Kidney tubule cell (primary cell): Measurements from ENCODE around the gene LSG1.

ENCODE experiments used
- DNase-seq: peaks from one replicate; pipeline ENCODE4 v3.0.0-alpha.2; 2018; ENCODE audit warnings: low spot score

Gene LSG1

DNA sequence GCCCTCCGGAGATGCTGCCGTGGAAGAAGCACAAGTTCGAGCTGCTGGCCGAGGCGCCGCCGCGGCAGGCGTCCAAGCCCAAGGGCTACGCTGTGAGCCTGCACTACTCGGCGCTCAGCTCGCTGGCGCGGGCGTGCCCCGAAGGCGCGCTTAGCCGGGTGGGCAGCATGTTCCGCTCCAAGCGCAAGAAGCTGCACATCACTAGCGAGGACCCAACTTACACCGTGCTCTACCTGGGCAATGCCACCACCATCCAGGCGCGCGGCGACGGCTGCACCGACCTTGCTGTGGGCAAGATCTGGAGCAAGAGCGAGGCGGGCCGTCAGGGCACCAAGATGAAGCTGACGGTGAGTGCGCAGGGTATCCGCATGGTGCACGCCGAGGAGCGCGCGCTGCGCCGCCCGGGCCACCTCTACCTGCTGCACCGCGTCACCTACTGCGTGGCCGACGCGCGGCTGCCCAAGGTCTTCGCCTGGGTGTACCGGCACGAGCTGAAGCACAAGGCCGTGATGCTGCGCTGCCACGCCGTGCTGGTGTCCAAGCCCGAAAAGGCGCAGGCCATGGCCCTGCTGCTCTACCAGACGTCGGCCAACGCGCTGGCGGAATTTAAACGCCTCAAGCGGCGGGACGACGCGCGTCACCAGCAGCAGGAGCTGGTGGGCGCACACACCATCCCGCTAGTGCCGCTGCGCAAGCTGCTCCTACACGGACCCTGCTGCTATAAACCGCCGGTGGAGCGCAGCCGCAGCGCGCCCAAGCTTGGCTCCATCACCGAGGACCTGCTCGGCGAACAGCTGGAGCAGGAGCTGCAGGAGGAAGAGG lies 15.0 kb upstream of the LSG1 start:
- peak; percentile 19 for DNase-seq

DNA sequence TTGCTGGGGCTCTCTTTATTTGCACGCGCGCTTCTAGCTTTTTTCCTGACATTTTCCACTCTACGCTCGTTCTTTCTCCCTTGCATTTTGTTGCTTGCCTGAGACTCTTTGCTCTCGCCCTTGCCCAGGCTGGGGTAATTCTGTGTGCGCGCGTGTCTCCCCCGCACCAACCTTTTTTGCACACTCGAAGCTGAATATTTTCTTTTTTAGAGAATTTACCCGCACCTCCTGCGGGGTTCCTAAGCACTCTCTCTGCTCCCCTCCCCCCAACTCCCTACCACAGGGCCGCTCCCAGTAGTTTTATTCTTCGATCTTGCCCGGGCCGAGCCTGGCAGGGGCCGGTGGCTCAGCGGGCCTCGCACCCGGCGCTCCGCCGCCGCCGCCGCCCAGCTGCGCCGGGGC lies 14.4 kb upstream of the LSG1 start:
- DNase-seq: no peak

DNA sequence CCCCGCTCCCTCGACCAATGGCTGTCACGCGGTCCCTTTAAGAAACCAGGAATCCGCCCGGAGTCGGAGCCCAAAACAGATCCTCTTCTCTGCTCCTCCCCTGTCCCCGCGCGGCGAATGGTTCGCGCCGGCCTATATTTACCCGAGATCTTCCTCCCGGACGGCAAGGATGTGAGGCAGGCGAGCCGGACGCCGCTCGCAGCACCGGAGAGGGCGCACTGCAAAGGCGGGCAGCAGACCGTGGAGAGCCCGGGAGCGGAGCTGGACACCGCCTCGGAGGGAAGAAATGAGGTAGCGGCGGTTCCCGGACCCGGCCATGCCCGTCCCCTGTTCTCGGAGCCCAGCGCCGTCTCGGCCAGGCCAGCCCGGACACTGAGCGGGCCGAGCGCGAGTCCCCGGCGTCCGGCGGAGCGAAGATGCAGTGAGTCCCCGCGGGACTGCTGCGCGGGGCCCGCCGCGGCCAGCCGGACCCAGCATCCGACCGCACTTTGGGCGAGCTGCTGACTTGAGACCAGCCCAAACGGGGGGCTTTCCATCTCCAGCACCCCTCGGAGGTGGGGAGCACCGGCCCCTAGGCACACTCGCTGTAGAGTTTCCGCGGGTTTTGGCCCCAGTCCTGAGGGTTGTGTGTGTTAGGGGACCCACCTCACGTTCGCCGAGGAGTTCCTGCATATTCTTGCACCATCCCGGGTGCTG lies 13.9 kb upstream of the LSG1 start, which contains the start of gene FAM43A:
Gene FAM43A, plus strand, starts transcription at position 166 of the 696 bp plus-strand sequence. CDS start 944 bp downstream, outside the sequence.
- peak; percentile 80 for DNase-seq

DNA sequence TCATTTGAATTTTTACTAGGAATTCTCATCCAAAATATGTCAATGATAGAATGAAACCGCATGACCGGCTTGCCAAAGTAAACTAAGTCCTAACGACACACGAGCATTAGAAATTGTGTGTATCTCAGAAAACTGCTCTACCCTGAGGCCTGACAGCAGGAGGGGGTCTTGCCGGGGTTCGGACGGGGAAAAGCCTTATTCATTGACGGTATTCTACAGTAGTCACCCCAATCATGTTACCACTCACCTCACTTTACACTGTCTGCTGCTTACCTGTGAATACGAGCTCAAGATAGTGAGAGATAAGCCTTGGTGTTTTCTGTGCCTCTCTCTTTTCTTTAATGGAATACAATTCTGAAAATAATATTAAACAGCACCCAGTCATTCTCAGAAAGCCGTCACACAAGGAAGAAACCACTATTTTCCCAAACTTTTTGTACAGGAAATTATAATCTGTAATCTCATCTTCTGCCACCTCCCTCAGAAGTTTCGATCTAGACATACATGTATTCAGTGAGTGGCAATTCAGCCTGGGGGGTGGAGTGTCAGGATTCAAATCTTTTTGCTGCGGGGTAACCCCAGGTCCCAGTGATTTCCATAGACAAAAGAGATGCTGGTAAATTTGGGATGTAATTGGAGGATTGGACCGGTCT lies 13.2 kb upstream of the LSG1 start:
- DNase-seq: no peak

DNA sequence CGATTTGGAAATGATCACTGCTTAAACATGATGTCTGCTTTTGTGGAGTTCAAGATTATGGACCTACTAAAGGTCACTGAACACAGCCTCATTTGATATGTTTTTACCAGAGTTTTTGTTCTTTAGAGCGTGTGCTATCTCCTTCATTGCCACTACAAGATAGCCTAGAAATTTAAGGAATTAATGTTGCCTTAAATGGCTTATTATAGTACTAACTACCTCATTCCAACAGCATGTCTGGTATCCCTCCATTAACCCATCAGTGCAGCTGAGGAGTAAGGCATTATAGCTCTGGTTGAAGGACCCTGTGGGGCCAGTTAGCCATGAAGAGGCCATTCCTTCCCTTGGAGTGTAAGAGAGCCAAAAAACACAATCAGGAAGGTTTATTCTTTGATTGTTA lies 11.4 kb upstream of the LSG1 start:
- DNase-seq: no peak

DNA sequence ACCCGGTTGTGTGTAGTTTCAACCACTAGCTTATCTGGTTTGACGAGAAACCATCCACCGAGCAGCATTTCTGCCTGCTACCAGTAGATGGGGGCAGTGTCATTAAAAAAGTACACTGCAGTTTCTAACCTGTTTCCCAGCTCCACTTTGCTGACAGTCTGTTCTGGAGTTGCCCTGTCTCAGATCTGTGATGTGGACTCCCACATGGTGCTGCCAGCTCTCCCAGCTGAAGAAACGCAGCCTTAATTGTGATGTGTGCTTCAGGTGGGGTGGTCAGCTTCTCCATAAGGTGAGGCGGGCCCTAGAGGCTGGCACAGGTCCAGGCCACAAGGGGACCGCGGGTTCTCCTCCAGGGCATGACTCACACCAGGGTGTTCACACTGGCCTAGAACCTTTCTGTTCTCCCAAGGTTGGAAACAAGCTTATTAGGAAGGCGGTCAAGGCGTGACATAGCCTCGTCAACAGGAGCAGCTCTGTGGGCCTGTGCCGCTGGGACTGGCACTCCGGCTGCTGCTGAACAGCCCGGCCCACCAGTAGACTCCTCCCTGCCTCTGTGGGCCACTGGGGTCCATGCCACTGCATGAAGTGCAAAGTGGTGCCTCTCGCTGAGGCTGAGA lies 10.8 kb upstream of the LSG1 start:
- peak; percentile 86 for DNase-seq

DNA sequence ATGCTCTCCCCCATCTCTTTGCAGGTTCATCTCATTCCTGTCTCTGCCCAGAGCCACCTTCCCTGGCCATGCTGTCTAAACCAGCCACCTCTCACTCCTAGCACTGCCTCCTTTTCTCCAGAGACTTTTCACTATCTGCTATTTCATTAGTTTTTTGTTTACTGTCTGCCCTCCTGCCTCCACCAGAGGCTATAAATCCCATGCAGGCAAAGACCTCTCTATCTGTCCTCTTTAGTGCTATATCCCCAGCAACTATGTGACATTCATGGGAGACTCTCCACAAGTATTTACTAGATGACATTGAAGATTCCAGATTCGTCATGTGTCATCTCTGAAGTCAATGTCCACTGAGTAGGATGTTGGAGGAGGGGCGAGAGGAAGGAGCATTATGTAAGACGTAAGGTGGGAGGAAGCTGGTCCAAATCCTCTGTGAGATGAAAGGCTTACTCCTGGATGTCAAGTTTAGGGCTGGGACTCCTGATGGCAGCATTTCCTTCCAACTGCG lies 10.2 kb upstream of the LSG1 start:
- DNase-seq: no peak

DNA sequence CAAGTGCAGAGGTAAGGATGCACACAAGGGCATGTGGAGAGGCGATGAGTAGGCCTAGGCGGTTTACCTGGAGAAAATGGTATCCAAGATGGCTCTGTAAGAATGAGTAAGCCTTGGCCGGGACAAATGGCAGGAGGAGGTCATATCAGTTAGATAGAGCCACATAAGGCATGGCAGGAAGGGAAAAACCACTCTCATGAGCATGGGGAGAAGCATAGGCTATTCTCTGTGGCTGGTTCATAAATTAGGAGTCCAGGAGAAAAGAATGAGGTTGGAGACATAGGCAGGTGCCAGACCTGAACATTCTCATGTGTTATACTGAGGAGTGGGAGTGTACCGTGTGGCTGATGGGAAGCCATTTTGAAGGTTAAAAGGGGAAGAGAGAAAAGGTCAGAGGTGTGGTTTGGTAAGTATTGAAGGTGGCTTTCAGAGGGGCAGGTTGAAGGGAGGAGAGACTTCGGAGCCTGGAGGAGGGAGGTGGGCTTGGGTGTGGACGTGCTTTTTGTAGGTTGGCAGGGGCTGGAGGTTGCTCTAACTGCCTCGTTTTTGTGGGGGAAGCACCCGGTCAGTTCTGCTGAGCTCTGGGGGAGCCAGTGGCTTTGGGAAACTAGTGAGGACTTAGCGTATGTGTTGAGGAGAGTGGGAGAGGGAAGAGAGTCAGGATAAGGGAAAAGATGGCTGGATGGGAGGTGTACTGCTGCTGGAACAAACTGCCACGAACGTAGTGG lies 9.1 kb upstream of the LSG1 start:
- DNase-seq: no peak

DNA sequence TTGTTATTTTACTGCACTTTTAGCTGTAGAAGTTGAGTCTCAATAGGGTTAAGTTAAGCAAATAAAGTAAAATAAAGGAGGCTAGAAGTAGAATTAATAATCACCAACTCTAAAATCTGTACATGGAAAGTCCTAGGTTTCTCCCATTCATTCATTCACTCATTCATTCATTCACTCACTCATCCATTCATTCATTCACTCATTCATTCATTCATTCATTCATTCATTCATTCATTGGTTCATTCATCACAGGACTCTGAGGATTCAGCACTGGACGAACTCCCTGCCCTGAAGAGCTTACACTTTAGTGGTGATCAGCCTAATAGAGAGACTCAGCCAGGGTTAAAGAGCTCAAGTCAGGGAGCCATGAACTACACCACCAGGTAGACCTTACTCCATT lies 4.5 kb upstream of the LSG1 start:
- DNase-seq: no peak

DNA sequence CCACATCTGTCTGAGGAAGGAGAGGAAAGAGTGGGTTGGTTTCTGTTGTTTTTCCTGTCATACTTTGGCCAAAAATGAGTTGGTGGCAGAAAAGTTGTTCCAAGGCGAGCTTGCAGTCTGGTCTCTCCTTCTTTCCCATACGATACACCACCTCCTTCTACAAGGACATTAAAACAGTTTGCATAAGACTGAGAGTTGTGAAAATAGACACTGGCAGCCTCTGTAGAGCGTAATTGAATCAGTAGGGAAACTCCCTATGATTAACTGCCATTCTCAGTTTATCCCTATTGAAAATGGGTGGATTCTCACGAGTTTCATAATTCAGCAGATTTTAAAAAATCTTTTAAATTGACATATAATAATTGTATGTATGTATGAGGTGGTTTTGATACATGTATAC lies 3.7 kb upstream of the LSG1 start:
- no peak for DNase-seq

DNA sequence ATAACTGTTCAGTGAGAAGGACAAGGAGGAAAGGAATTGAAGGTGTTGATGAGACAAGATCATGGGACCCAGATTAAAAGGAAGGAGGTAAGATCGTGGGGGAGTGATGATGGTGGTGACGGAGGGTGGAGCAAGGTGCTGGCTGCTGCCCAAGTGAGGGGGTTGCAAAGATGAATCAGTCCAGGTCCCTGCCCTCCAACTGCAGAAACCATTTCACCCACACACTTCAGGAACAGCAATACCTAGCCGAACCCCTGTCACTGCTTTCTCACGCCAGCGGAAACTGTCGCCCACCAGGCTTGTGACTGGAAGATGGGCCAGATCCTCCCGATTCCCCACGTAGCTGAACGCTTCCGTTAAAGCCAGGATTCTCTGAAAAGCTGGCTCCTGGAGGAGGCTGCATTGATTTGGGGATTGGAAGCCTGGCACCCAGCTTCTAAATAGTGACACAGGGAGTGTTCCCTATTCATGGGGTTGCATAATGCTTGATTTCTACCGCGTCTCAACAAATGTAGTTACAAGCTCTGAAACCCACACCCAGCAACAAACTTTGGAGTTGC lies 3.2 kb upstream of the LSG1 start:
- peak; percentile 4 for DNase-seq

DNA sequence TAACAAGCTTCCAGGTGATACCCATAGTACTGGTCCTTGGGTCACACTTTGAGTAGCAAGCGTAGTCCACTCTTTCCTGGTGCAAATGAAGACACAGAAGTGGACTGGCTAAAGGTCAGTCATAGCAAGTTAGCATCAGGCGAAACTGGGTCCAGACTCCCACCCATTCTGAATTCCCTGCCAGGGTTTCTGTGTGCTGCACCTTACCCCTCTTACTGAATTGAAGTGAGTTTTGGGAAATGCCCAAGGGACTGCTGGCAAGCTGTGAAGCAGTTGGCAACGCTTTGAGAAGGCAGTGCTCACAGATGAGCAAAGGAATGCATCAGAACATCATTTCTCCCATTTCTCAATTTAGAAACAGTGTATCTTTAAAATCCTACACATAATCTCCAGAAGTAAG lies 1.8 kb upstream of the LSG1 start:
- no peak for DNase-seq

DNA sequence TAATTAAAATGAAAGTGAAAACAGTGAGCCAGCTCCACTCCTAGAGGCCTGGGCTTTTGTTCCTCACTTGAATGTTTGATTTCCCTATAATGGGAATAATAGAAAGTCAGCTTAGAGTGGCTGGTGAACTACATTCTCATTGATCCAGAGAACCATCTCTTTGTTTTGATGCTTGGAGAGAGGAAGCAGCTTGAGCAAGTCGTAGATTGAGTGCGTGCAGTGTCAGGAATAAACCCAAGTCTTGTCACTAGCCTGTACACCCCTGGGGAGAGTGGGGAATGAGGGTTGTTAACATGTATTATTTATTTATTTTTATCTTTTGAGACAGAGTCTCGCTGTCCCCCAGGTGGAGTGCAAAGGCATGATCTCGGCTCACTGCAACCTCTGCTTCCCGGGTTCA lies 885 bp upstream of the LSG1 start:
- DNase-seq: peak; percentile 3

DNA sequence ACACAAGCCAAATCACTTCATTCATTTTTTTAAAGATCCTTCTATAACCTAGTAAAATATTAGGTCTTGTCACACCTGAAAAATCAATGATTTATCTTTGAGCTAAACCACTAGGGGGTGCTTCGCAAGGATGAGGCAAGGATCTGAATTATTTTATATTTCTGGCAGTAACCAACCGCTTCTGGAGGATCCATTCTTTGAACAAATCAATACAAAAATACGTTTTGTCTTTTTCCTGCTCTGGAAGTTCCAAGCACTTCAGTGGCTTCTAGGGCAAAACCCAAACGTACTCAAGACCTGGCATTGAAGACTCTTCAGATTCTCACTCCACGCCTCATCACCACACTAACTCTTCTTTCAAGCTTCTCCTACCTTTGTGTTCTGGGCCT lies 486 bp downstream of the LSG1 start:
- peak; percentile 63 for DNase-seq

DNA sequence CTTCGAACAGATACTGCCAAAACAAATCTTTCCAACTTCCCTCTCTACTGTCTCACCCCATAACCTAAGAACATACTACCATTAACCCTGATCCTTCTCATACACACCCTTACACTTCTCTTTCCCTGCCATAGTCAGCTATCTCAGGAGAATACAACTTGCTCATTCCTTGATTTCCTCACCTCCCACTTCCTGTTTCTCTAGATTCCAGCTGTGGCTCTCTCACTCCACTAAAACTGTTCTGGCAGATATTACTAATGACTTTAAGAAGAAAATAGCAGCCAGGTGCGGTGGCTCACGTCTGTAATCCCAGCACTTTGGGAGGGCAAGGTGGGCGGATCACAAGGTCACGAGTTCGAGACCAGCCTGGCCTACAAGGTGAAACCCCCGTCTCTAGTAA lies 4.6 kb downstream of the LSG1 start:
- DNase-seq: no peak

DNA sequence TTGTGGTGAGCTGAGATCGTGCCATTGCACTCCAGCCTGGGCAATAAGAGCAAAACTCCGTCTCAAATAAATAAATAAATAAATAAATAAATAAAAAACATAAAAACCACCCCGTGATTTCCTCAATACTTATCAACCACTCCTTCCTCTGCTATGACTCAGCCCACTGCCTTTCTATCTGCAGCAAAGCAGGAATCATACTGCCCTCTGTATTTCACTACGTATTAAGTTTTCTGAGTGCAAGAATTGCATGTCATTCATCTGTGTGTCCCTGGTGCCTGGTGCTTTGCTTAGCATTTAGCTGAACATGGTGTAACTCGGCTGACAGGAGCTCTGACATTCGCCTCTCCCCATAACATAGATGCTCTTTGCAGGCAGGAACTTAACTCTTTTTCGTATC lies 7.1 kb downstream of the LSG1 start:
- no peak for DNase-seq

DNA sequence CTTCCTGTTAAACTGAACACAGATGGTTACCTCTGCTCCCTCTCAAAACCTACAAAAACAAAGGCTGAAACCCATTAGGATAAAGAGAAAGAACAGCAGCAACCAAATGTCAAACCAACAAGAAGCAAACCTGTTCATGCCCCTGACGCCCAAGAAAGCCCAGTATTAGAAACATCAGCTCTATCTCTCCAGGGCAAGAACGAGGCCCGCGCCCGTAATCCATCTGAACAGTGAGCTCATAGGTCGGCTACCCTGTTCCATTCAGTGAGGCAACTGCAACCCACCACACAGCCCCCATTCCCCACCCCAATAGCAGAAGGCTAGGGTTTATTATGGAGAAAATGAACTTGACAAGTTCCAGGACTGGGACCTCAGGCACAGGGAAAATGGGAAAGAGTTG lies 10.0 kb downstream of the LSG1 start:
- DNase-seq: no peak

DNA sequence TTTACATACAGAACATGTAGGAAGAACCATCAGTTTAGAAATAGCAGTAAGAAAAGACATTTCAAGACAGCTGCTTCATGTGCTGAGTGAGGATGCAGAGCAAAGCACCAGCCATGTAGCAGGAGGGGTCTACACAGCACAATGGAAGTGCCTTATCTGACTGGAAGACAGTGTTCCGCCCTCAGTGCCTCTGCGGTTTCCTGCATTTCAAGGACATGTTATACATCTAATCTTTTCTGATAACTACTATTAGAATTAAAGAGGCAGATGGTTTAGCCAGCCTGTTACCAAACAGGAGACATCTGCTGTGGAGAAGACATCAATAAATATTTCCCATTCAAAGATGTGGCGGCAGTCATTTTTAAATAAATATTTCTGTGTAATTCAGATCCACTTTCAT lies 10.6 kb downstream of the LSG1 start:
- no peak for DNase-seq

DNA sequence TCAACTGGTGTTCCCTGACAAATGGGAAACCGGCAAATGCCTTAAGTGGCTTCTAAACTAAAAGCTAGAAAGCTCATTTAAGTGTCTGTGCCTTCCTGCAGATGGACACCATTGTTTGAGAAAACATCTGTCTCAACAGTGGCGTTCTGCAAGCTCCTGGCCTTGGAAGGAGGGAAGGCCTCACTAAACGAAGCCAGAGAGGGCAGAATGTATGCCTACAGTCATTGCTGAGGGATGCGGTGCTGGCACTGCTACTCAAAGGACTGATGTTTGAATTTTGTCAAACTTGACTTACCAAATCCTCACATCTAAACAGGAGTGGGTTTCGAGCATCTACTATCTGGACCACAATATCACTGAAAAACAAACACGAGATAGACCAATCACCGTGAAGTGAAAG lies 12.2 kb downstream of the LSG1 start:
- DNase-seq: no peak

DNA sequence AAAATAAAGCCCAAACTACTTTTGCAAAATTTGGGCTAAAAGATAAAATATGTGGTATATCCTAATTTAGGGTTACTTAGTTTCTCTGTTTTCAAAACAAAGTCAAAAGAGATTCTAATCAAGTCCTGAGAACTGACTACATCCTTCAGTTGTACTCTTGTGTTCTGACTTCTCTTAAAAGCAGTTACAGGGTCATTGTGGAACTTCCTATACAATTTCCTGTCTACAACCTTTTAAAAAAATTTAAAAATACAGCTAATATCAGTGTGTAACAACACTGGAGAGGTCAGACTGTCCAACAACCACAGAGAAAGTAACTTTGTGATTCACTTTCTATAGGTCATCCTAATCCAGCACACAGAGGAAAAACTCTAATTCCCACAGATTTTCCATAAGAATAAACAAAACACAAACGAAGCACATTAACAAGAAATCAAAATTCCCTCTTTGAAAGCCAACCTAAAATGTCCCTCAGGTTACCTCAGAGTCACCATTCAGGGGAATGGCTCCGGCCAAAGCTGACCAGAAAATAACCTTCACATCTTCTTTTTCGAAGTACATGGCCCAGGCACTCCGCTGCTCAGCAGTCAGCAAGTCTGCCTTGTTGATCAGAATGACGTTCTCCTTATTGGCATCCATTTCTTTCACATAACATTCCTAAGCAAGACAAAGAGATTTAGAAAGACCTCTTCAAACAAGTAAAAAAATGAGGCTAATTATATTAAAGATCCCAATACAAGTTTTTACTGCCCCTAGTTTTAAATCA lies 13.3 kb downstream of the LSG1 start:
- no peak for DNase-seq

DNA sequence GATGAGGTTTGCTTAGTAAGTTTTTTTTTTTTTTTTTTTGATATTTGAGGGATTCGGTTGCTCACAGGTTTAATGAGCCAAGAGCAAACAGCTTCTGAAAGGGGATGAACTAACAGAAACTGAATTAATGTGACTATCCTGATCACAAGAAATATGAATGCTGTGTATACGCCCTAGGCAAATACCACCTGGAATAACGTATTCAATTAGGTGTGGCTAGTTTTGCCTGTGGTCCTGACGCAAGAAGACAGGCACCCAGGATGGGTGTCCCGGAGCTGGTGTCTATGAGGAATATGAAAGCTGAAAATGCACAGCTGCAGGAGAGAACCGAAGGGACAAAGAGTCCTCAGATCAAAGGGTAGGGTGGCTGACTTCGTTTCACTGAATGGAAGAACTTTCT lies 14.6 kb downstream of the LSG1 start:
- no peak for DNase-seq
